Osteocyte (in vitro differentiated cells): ENCODE measurements around the gene UBE2F. TPM values are rescaled to one million over a fixed set of nuclear protein-coding genes. Genes with fewer than 3 reads are reported as not detected.

Experiments
- DNase-seq: peaks from one replicate; pipeline ENCODE4 v3.0.0; 2021; ENCODE audit warnings: mixed read lengths; ENCODE audit not compliant: unreplicated experiment; ENCODE audit errors: extremely low spot score
- H3K27ac Mint-ChIP-seq: one replicate; pipeline ENCODE4 v1.8.0; 2021; ENCODE audit warnings: mild to moderate bottlenecking, mixed read lengths; ENCODE audit not compliant: unreplicated experiment
- H3K27me3 Mint-ChIP-seq: one replicate; pipeline ENCODE4 v1.8.0; 2021; ENCODE audit warnings: mixed read lengths; ENCODE audit not compliant: unreplicated experiment
- H3K36me3 Mint-ChIP-seq: one replicate; pipeline ENCODE4 v1.8.0; 2021; ENCODE audit warnings: mixed read lengths; ENCODE audit not compliant: unreplicated experiment
- H3K4me1 Mint-ChIP-seq: one replicate; pipeline ENCODE4 v1.8.0; 2021; ENCODE audit warnings: mixed read lengths; ENCODE audit not compliant: unreplicated experiment
- H3K4me3 Mint-ChIP-seq: one replicate; pipeline ENCODE4 v1.8.0; 2021; ENCODE audit warnings: mild to moderate bottlenecking, moderate library complexity, mixed read lengths; ENCODE audit not compliant: unreplicated experiment
- H3K9me3 Mint-ChIP-seq: one replicate; pipeline ENCODE4 v1.8.0; 2021; ENCODE audit warnings: mixed read lengths; ENCODE audit not compliant: unreplicated experiment
- total RNA-seq: library from RNA; stranded (reverse); gene quantifications from 2 replicates; pipeline ENCODE4 v1.2.1, GENCODE V29; 2021
- TF ChIP-seq, protein P1 (sequence below): fragments of 200-600 bp; sonication (generic); IDR thresholded peaks from 2 replicates; pipeline ENCODE4 v1.5.0; 2021; ENCODE audit warnings: antibody characterized with exemption, mild to moderate bottlenecking, moderate library complexity

Gene UBE2F
- total RNA-seq, 1 donor from 2014 or later, result 54.3 TPM

DNA sequence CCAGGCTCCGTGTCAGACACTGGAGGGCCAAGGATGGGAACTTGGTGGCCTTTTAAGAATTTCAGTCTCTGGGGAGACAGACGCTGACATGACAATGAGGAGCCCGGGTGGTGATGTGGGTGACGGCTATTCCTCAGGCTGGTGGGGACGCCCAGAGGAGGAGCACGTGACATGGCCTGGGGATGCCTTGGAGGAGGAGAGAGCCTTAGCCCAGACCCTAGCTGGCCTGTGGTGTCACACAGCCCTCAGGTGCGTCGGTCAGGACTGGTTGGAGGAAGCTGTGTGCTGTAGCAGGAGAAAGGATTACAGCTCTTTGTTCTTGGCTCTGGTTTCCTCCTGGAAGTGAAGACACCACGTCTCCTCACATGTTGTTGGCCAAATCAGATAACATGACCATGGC, 54.0 kb downstream of the UBE2F start:
- no peak overlapping the region for H3K4me3 Mint-ChIP-seq
- TF ChIP-seq, protein P1, sequence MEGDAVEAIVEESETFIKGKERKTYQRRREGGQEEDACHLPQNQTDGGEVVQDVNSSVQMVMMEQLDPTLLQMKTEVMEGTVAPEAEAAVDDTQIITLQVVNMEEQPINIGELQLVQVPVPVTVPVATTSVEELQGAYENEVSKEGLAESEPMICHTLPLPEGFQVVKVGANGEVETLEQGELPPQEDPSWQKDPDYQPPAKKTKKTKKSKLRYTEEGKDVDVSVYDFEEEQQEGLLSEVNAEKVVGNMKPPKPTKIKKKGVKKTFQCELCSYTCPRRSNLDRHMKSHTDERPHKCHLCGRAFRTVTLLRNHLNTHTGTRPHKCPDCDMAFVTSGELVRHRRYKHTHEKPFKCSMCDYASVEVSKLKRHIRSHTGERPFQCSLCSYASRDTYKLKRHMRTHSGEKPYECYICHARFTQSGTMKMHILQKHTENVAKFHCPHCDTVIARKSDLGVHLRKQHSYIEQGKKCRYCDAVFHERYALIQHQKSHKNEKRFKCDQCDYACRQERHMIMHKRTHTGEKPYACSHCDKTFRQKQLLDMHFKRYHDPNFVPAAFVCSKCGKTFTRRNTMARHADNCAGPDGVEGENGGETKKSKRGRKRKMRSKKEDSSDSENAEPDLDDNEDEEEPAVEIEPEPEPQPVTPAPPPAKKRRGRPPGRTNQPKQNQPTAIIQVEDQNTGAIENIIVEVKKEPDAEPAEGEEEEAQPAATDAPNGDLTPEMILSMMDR, result no peak

DNA sequence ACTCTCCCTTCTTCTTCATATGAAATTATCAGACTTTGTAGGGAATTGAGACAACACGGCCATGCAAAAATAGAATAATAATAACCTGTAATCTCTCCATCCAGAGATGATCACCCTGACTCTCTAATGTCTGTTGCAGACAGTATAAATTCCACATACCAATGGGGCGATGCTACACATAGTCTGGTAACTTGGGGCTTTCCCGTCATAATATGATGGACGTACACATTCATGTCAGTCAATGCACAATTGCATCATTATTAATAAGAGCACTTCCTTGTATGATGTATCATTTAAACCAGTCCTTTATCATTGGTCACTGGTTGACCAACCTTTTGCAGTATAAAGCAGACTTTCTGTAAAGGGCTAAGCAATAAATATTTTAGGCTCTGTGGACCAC, 54.5 kb downstream of the UBE2F start:
- no peaks in the 10 kb centered on the region for H3K9me3 Mint-ChIP-seq

More for the DNA sequence above, 54.0 kb downstream of the UBE2F start:
- Mint-ChIP-seq H3K36me3 (peaks cover 36% of the 10 kb centered on the region), H3K9me3 (no peaks in the 10 kb centered on the region), H3K27me3 (no peaks in the 10 kb centered on the region), H3K4me1 (peaks cover 24% of the 10 kb centered on the region), H3K27ac (no peak overlapping the region)
- peak; percentile 70 for DNase-seq

DNA sequence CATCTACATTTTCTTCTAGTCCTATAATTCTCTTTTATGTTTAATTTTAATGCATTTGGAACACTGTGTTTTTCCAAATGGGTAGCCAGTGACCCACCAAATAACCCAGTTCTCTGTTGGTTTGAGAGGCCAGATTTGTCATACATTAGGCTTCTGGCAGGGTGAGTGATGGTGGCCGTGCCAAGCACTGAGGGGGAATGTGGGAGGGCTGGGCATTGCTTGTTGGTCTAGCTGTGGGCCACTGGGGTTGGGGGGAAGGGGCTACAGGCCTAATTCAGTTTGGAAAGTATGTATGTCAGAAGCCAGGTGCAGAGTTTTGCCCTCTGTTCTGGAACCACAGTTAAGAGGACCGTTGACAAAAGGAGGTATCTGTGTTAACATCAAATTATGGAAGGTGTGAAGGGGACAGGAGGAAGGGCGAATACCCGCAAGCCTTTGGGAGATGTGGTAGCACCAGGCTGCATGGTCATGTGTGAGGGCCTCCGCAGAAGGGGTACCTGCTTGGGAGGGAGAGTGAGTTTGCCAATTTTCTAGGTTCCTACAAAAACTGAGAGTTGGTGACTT, 55.9 kb downstream of the UBE2F start:
- no peak overlapping the region for H3K27ac Mint-ChIP-seq
- H3K27me3 Mint-ChIP-seq, result no peaks in the 10 kb centered on the region
- H3K36me3 Mint-ChIP-seq, result peaks cover 37% of the 10 kb centered on the region
- no peak overlapping the region for H3K4me3 Mint-ChIP-seq
- TF ChIP-seq, protein P1, result no peak
- peaks cover 21% of the 10 kb centered on the region for H3K4me1 Mint-ChIP-seq
- DNase-seq, result peak; percentile 62
- no peaks in the 10 kb centered on the region for H3K9me3 Mint-ChIP-seq

More for the DNA sequence above, 54.5 kb downstream of the UBE2F start:
- H3K27me3 Mint-ChIP-seq, result no peaks in the 10 kb centered on the region
- H3K36me3 Mint-ChIP-seq, result peaks cover 39% of the 10 kb centered on the region
- TF ChIP-seq, protein P1, result no peak
- H3K27ac Mint-ChIP-seq, result no peak overlapping the region
- H3K4me3 Mint-ChIP-seq, result no peak overlapping the region
- no peak for DNase-seq
- H3K4me1 Mint-ChIP-seq, result peaks cover 23% of the 10 kb centered on the region

DNA sequence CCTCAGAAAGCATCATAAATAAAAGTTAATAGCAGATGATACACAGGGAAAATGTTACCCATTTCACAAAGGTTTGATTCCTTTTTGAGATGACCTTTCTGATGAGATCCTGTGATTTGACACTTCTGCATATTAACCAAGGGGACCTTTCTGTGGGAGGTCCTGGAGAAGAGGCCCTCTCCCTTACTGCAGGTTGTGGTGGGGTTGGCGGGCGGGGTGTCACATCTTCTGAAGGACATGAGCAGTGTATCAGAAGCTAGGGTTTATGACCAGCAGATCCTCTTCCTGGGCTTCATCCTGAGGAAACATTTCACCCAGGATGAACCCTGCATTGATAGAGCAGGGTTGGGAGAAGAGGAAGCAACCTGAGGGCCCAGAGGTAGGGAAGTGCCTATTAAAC, 56.8 kb downstream of the UBE2F start:
- Mint-ChIP-seq H3K4me1 (peaks cover 17% of the 10 kb centered on the region), H3K27me3 (no peaks in the 10 kb centered on the region), H3K27ac (no peak overlapping the region), H3K36me3 (peaks cover 31% of the 10 kb centered on the region), H3K9me3 (no peaks in the 10 kb centered on the region), H3K4me3 (no peak overlapping the region)
- DNase-seq, result peak; percentile 34
- TF ChIP-seq, protein P1, result no peak

GRCh38 chr2:238024986-238025385, 58.2 kb downstream of the UBE2F start:
- Mint-ChIP-seq H3K4me3 (no peak overlapping the region), H3K36me3 (peaks cover 33% of the 10 kb centered on the region), H3K4me1 (peaks cover 4% of the 10 kb centered on the region), H3K9me3 (no peaks in the 10 kb centered on the region), H3K27ac (no peak overlapping the region), H3K27me3 (no peaks in the 10 kb centered on the region)
- TF ChIP-seq, protein P1, result no peak
- DNase-seq, result peak; percentile 71
